GM20000 (cell line): ENCODE measurements around the gene ZNF76.

ENCODE experiments used
- DNase-seq: peaks from one replicate; pipeline ENCODE4 v3.0.0; 2012; ENCODE audit warnings: low spot score
- TF ChIP-seq, protein P1 (sequence below): IDR thresholded peaks from 2 replicates; pipeline ENCODE4 v1.5.1; 2012; ENCODE audit warnings: mild to moderate bottlenecking, control low read depth; ENCODE audit errors: extremely low read depth, missing control alignments

The ZNF76 gene

GRCh38 chr6:35216851-35217811 is 42.4 kb upstream of the ZNF76 start:
- DNase-seq: no peak

DNA sequence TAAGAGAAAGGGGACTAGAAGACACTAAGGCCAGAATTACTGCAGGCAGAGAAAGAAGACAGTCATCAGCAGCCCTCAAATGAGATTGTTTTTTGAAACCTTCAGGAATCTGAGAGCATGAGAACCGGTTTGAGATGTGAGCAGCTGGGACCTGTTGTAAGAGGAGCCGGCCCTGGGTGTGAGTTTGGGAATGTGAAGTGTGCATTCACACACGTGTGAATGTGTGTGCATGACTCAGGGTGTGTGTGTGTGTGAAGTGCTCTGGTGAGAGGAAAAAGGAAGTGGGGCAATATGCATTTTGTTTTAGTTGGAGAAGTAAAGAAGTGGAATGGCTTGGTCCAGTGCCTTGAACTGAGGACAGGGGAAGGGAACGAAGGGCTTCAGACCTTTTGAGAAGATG is 41.5 kb upstream of the ZNF76 start:
- DNase-seq: no peak
- TF ChIP-seq, protein P1, sequence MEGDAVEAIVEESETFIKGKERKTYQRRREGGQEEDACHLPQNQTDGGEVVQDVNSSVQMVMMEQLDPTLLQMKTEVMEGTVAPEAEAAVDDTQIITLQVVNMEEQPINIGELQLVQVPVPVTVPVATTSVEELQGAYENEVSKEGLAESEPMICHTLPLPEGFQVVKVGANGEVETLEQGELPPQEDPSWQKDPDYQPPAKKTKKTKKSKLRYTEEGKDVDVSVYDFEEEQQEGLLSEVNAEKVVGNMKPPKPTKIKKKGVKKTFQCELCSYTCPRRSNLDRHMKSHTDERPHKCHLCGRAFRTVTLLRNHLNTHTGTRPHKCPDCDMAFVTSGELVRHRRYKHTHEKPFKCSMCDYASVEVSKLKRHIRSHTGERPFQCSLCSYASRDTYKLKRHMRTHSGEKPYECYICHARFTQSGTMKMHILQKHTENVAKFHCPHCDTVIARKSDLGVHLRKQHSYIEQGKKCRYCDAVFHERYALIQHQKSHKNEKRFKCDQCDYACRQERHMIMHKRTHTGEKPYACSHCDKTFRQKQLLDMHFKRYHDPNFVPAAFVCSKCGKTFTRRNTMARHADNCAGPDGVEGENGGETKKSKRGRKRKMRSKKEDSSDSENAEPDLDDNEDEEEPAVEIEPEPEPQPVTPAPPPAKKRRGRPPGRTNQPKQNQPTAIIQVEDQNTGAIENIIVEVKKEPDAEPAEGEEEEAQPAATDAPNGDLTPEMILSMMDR: no peak

More at GRCh38 chr6:35216851-35217811, 42.4 kb upstream of the ZNF76 start:
- TF ChIP-seq, protein P1: no peak

DNA sequence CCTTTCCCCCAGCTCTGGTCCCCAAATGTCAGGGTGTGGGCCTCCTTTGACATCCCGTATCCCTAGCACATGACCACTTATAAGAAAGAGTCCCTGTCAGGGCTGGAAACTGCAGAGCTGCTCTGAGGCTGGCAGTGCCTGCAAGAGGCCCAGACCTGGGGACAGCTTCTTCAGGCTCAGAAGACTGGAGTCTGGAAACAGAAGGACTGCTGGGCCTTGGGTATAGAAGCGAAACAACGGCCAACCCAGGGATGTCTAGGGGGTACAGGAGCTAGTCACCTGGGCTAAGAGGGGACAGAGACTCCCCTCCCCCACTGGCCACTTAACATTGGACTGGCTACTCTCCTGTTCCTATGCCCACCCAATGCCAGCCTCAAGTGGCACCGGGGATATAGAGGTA is 41.1 kb upstream of the ZNF76 start:
- TF ChIP-seq, protein P1: no peak
- DNase-seq: no peak

GRCh38 chr6:35219683-35220326 is 39.7 kb upstream of the ZNF76 start:
- TF ChIP-seq, protein P1: no peak
- DNase-seq: no peak

GRCh38 chr6:35220711-35221110 is 38.8 kb upstream of the ZNF76 start:
- TF ChIP-seq, protein P1: no peak

GRCh38 chr6:35223396-35223795 is 36.1 kb upstream of the ZNF76 start:
- TF ChIP-seq, protein P1: no peak
- DNase-seq: no peak

More at GRCh38 chr6:35220711-35221110, 38.8 kb upstream of the ZNF76 start:
- no peak for DNase-seq

GRCh38 chr6:35224720-35225119 is 34.8 kb upstream of the ZNF76 start:
- TF ChIP-seq, protein P1: no peak
- no peak for DNase-seq
